Chondrocyte (in vitro differentiated cells): ENCODE data around the gene FEZ2. TPM values are rescaled to one million over a fixed set of nuclear protein-coding genes. Genes with fewer than 3 reads are reported as not detected.

Source experiments
- DNase-seq: peaks from one replicate; pipeline ENCODE4 v3.0.0; 2021; ENCODE audit warnings: mixed read lengths, low spot score
- H3K27ac Mint-ChIP-seq: one replicate; pipeline ENCODE4 v1.8.0; 2021; ENCODE audit warnings: mild to moderate bottlenecking, moderate library complexity, mixed read lengths; ENCODE audit not compliant: unreplicated experiment
- H3K27me3 Mint-ChIP-seq: 2 replicates; pipeline ENCODE4 v1.8.0; 2021; ENCODE audit warnings: low read depth, mixed read lengths
- H3K36me3 Mint-ChIP-seq: 2 replicates; pipeline ENCODE4 v1.8.0; 2021; ENCODE audit warnings: low read depth, mixed read lengths
- H3K4me1 Mint-ChIP-seq: 2 replicates; pipeline ENCODE4 v1.8.0; 2021; ENCODE audit warnings: low read depth, mild to moderate bottlenecking, mixed read lengths
- H3K4me3 Mint-ChIP-seq: one replicate; pipeline ENCODE4 v1.8.0; 2021; ENCODE audit warnings: mild to moderate bottlenecking, moderate library complexity, mixed read lengths; ENCODE audit not compliant: unreplicated experiment
- H3K9me3 Mint-ChIP-seq: 2 replicates; pipeline ENCODE4 v1.8.0; 2021; ENCODE audit warnings: low read depth, mixed read lengths
- CTCF ChIP-seq: fragments of 200-600 bp; sonication (generic); IDR thresholded peaks from 2 replicates; pipeline ENCODE4 v1.5.0; 2021; ENCODE audit warnings: antibody characterized with exemption, mild to moderate bottlenecking, moderate library complexity
- total RNA-seq: library from RNA; stranded (reverse); gene quantifications from 3 replicates; pipeline ENCODE4 v1.2.1, GENCODE V29; 2021

FEZ2 gene
- total RNA-seq, 1 donor from 2014 or later, result 46.8 TPM

DNA sequence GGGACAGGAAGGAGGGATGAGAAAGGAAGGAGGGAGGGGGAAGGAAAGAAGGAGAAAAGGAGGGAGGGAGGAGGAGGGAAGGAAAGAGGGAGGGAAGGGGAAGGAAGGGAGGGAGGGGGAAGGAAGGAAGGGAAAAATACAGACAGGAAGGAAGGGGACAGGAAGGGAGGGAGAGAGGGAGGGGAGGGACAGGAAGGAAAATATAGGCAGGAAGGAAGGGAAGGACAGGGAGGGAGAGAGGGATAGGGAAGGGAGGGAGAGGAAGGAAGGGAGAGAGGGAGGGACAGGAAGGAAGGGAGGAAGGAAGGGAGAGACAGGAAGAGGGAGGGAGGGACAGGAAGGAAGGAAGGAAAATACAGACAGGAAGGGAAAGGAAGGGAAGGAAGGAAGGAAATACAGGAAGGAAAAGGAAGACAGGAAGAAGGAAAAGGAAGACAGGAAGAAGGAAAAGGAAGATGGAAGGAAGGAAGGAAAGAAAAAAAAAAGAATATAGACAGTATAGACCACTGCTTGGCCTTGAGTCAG is 63.6 kb downstream of the FEZ2 start:
- TF ChIP-seq CTCF, result no peak
- Mint-ChIP-seq H3K27me3 (no peaks in the 10 kb centered on the region), H3K27ac (peak overlapping the region; percentile 57), H3K4me1 (peaks cover 29% of the 10 kb centered on the region), H3K4me3 (no peak overlapping the region), H3K9me3 (no peaks in the 10 kb centered on the region), H3K36me3 (peaks cover 27% of the 10 kb centered on the region)
- DNase-seq, result no peak

DNA sequence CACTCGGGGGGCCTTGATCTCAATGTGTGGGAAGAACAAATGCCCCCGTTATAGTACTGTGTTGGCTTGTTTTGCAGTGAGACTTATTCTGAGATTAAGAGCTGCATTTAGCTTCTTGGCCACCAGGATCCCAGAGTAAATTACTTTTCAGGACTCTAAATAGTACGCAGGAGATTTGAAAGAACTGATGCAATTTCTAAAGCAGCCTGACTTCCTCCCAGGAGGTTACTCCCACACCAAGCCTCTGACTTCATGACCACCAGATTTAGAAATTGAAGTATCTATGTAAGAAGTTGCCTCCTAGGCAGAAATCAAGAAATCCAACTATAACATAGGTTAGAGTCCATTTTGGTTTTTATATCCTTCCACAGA is 67.0 kb downstream of the FEZ2 start:
- H3K36me3 Mint-ChIP-seq, result peaks cover 11% of the 10 kb centered on the region
- H3K4me1 Mint-ChIP-seq, result peaks cover 31% of the 10 kb centered on the region
- no peaks in the 10 kb centered on the region for H3K27me3 Mint-ChIP-seq
- TF ChIP-seq CTCF, result peak; percentile 55
- no peaks in the 10 kb centered on the region for H3K9me3 Mint-ChIP-seq
- H3K4me3 Mint-ChIP-seq, result no peak overlapping the region
- no peak for DNase-seq
- H3K27ac Mint-ChIP-seq, result peak overlapping the region; percentile 85

DNA sequence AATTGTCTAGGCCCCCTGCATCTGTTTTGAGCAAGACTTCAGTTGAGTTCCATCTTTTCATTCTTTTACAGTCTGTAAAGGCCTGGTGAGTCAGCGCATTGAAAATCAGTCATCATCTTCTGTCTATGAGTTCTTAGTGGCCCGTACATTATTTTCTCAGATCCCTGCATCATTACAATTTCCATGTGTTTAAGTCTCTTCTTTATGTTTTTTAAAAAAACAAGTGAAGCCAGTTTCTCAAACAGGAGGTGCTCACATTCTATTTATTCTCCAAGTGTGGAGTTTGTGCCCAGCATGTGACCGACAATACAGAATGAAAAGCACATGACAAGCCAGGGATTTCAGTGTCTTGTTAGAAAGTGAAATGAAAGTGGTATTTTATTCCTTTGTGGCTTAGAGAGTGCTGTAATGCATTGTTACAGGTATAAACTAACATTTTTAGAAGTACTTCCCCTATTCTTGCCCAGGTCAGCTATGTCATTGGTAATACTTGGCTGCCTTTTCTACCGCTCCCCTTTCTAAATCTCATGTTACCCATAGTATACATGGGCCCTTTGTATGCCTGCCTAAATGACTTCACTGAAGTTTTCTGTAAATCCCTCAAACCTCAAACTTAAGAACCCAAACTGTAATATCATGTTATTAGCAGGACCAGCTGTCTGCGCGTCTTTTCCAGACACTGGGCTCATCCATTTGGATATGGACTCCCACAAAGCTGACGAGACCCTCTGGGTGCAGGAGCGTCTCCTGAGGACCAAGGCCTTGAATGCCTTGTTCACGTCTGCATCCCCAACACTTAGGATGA is 67.6 kb downstream of the FEZ2 start:
- no peak for DNase-seq
- peaks cover 13% of the 10 kb centered on the region for H3K36me3 Mint-ChIP-seq
- H3K27ac Mint-ChIP-seq, result peak overlapping the region; percentile 85
- H3K4me1 Mint-ChIP-seq, result peaks cover 31% of the 10 kb centered on the region
- no peaks in the 10 kb centered on the region for H3K9me3 Mint-ChIP-seq
- no peaks in the 10 kb centered on the region for H3K27me3 Mint-ChIP-seq
- no peak for TF ChIP-seq CTCF
- H3K4me3 Mint-ChIP-seq, result no peak overlapping the region

DNA sequence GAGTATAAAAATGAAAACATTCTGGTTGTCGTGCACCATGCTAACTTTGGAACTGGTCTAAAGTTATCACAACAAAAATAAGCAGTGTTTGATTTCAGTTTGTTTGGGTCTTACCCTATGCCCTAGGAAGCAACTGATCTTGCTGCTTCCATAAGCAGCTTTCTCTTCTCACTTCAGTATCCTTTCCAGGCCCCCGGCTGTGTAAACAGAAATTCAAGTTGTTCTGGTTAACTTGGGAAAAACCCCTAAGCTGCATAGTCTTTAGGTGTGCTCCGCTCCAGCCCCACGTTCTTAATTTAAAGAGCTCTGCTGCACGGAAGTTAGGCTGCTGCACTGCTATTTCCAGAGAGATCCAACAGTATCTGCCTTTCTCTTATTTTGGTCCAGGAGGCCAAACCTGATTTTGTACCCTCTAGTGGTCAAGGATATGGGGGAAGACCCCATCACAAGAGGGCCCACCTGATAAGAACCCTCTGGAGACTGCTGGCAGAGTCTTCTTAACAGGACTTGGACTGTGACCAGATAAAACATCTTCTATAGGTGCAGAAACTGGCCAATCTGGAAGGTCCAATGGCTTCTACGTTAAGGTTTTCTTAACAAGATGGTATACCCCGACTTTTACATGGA is 69.1 kb downstream of the FEZ2 start:
- Mint-ChIP-seq H3K4me3 (no peak overlapping the region), H3K4me1 (peaks cover 31% of the 10 kb centered on the region), H3K27ac (peak overlapping the region; percentile 29)

More for the DNA sequence above, 69.1 kb downstream of the FEZ2 start:
- Mint-ChIP-seq H3K9me3 (no peaks in the 10 kb centered on the region), H3K36me3 (peaks cover 15% of the 10 kb centered on the region), H3K27me3 (no peaks in the 10 kb centered on the region)
- no peak for DNase-seq
- TF ChIP-seq CTCF, result no peak
